H9 (cell line): ENCODE data around the gene PWWP2B. TPM values are rescaled to one million over a fixed set of nuclear protein-coding genes. Genes with fewer than 3 reads are reported as not detected.

Source experiments
- DNase-seq: peaks from one replicate; pipeline ENCODE4 v3.0.0-alpha.2; 2017
- H2AFZ ChIP-seq: one replicate; pipeline ENCODE4 v1.6.1; 2013; ENCODE audit warnings: mild to moderate bottlenecking, low read length, control low read depth, moderate library complexity
- H2AK5ac ChIP-seq: 2 replicates; pipeline ENCODE4 v1.6.1; 2013; ENCODE audit warnings: low read length, control low read depth, mixed read lengths; ENCODE audit not compliant: insufficient read length
- H2BK120ac ChIP-seq: one replicate; pipeline ENCODE4 v1.6.1; 2013; ENCODE audit warnings: low read depth, mild to moderate bottlenecking, low read length, control low read depth, inconsistent platforms; ENCODE audit not compliant: poor library complexity, severe bottlenecking
- H2BK12ac ChIP-seq: 2 replicates; pipeline ENCODE4 v1.6.1; 2013; ENCODE audit warnings: low read length, control low read depth, mixed read lengths, low read depth; ENCODE audit not compliant: insufficient read length
- H2BK15ac ChIP-seq: 2 replicates; pipeline ENCODE4 v1.6.1; 2013; ENCODE audit warnings: low read depth, low read length, control low read depth
- H2BK20ac ChIP-seq: one replicate; pipeline ENCODE4 v1.6.1; 2013; ENCODE audit warnings: low read depth, mild to moderate bottlenecking, low read length, control low read depth, inconsistent platforms; ENCODE audit not compliant: poor library complexity, severe bottlenecking
- H2BK5ac ChIP-seq: 2 replicates; pipeline ENCODE4 v1.6.1; 2013; ENCODE audit warnings: low read length, control low read depth, mixed read lengths; ENCODE audit not compliant: insufficient read length
- H3K14ac ChIP-seq: 2 replicates; pipeline ENCODE4 v1.6.1; 2013; ENCODE audit warnings: low read length, control low read depth; ENCODE audit not compliant: insufficient read depth
- H3K18ac ChIP-seq: 2 replicates; pipeline ENCODE4 v1.6.1; 2013; ENCODE audit warnings: low read depth, mild to moderate bottlenecking, mixed read lengths, low read length, control low read depth; ENCODE audit not compliant: insufficient read length
- H3K23ac ChIP-seq: 2 replicates; pipeline ENCODE4 v1.6.1; 2013; ENCODE audit warnings: low read length, control low read depth, mixed read lengths, low read depth; ENCODE audit not compliant: insufficient read length
- H3K23me2 ChIP-seq: 2 replicates; pipeline ENCODE4 v1.6.1; 2013; ENCODE audit warnings: low read depth, mild to moderate bottlenecking, mixed read lengths, low read length, control low read depth; ENCODE audit not compliant: insufficient read length, poor library complexity, severe bottlenecking
- H3K27ac ChIP-seq: 2 replicates; pipeline ENCODE4 v1.5.1; 2013; ENCODE audit warnings: low read length, control low read depth, mixed read lengths, low read depth; ENCODE audit not compliant: insufficient read length
- H3K27me3 ChIP-seq: 2 replicates; pipeline ENCODE4 v1.6.1; 2013; ENCODE audit warnings: low read length, control low read depth, inconsistent platforms; ENCODE audit not compliant: insufficient read depth
- H3K4ac ChIP-seq: 2 replicates; pipeline ENCODE4 v1.6.1; 2013; ENCODE audit warnings: low read depth, mild to moderate bottlenecking, control low read depth, inconsistent platforms, low read length, moderate library complexity
- H3K4me1 ChIP-seq: 2 replicates; pipeline ENCODE4 v1.6.1; 2013; ENCODE audit warnings: low read length, control low read depth, inconsistent platforms; ENCODE audit not compliant: insufficient read depth
- H3K4me2 ChIP-seq: 2 replicates; pipeline ENCODE4 v1.6.1; 2013; ENCODE audit warnings: low read length, control low read depth, mixed read lengths; ENCODE audit not compliant: insufficient read length, insufficient read depth
- H3K56ac ChIP-seq: 2 replicates; pipeline ENCODE4 v1.6.1; 2013; ENCODE audit warnings: low read depth, mild to moderate bottlenecking, mixed read lengths, low read length, control low read depth; ENCODE audit not compliant: insufficient read length
- H3K79me1 ChIP-seq: 2 replicates; pipeline ENCODE4 v1.6.1; 2013; ENCODE audit warnings: low read depth, mild to moderate bottlenecking, moderate library complexity, low read length, control low read depth, inconsistent platforms; ENCODE audit not compliant: insufficient read depth, poor library complexity, severe bottlenecking
- H3K79me2 ChIP-seq: 2 replicates; pipeline ENCODE4 v1.6.1; 2013; ENCODE audit warnings: low read length, control low read depth, inconsistent platforms; ENCODE audit not compliant: insufficient read depth
- H3K9ac ChIP-seq: 2 replicates; pipeline ENCODE4 v1.6.1; 2013; ENCODE audit warnings: low read length, control low read depth, mixed read lengths; ENCODE audit not compliant: insufficient read length; ENCODE audit errors: extremely low read depth
- H3K9me3 ChIP-seq: one replicate; pipeline ENCODE4 v1.6.1; 2013; ENCODE audit warnings: low read depth, low read length, inconsistent platforms; ENCODE audit not compliant: control insufficient read depth
- H3T11ph ChIP-seq: one replicate; pipeline ENCODE4 v1.6.1; 2013; ENCODE audit warnings: mild to moderate bottlenecking, low read length, control low read depth, inconsistent platforms
- H4K20me1 ChIP-seq: one replicate; pipeline ENCODE4 v1.6.1; 2013; ENCODE audit not compliant: control insufficient read depth, insufficient read length, insufficient read depth
- H4K5ac ChIP-seq: 2 replicates; pipeline ENCODE4 v1.6.1; 2013; ENCODE audit warnings: low read depth, mild to moderate bottlenecking, mixed read lengths, low read length, control low read depth; ENCODE audit not compliant: insufficient read length
- H4K8ac ChIP-seq: replicated peaks from 2 replicates; pipeline ENCODE4 v1.6.1; 2013; ENCODE audit warnings: low read length, control low read depth, mixed read lengths, low read depth; ENCODE audit not compliant: insufficient read length
- H4K91ac ChIP-seq: 2 replicates; pipeline ENCODE4 v1.6.1; 2013; ENCODE audit warnings: low read depth, mild to moderate bottlenecking, moderate library complexity, mixed read lengths, low read length, control low read depth; ENCODE audit not compliant: insufficient read length
- H3K27ac Mint-ChIP-seq, 3 experiments: 2 replicates in 2 of 3; 3 replicates in 1 of 3; pipeline ENCODE4 v1.8.0; 2020 to 2021; ENCODE audit warnings: mixed read lengths in 3 of 3, mild to moderate bottlenecking in 1 of 3, moderate library complexity in 1 of 3
- H3K27me3 Mint-ChIP-seq: 2 replicates; pipeline ENCODE4 v1.8.0; 2021; ENCODE audit warnings: low read depth, mild to moderate bottlenecking, moderate library complexity, mixed read lengths
- H3K36me3 Mint-ChIP-seq, 3 experiments: 2 replicates in 2 of 3; 3 replicates in 1 of 3; pipeline ENCODE4 v1.8.0; 2020 to 2021; ENCODE audit warnings: low read depth in 3 of 3, mixed read lengths in 3 of 3; ENCODE audit not compliant: insufficient read depth in 1 of 3
- H3K4me1 Mint-ChIP-seq, 2 experiments: 2 replicates each; pipeline ENCODE4 v1.8.0; 2020; ENCODE audit warnings: mixed read lengths in 2 of 2
- H3K4me3 Mint-ChIP-seq, 2 experiments: 2 replicates in 1 of 2; 3 replicates in 1 of 2; pipeline ENCODE4 v1.8.0; 2020 to 2021; ENCODE audit warnings: mild to moderate bottlenecking in 2 of 2, mixed read lengths in 2 of 2, moderate library complexity in 1 of 2
- H3K9me3 Mint-ChIP-seq, 2 experiments: 2 replicates in 1 of 2; 3 replicates in 1 of 2; pipeline ENCODE4 v1.8.0; 2020; ENCODE audit warnings: mild to moderate bottlenecking in 2 of 2, mixed read lengths in 2 of 2, moderate library complexity in 1 of 2
- WGBS: extraction: QIAGEN DNeasy Blood & Tissue Kit; methylation state at CpG from one replicate; pipeline ENCODE4 v1.1.7; 2013; ENCODE audit warnings: missing lambda C conversion rate, low lambda C conversion rate, mixed read lengths; ENCODE audit not compliant: insufficient read length; ENCODE audit errors: extremely low coverage; 5-methylcytosine and 5-hydroxymethylcytosine counted together
- total RNA-seq: library from RNA; stranded (reverse); gene quantifications from 2 replicates; pipeline ENCODE4 v1.2.1, GENCODE V29; 2021
- TF ChIP-seq, protein P1 (sequence below): fragments of 200-600 bp; sonication (generic); conservative IDR thresholded peaks from 3 replicates; pipeline ENCODE4 v1.8.0; 2021; ENCODE audit warnings: antibody characterized with exemption, mild to moderate bottlenecking

Gene PWWP2B
- total RNA-seq, 1 experiment from 2014 or later, result 10.0 TPM

GRCh38 chr10:132357286-132358058, 39.5 kb upstream of the PWWP2B start:
- no peak overlapping the region for H3K23ac ChIP-seq
- H3K4me2 ChIP-seq, result no peak overlapping the region
- no peaks in the 10 kb centered on the region for H3K9me3 ChIP-seq
- no peak overlapping the region for H4K8ac ChIP-seq
- Mint-ChIP-seq H3K27ac (no peak overlapping the region), H3K4me1 (peaks cover 2 to 6% of the 10 kb centered on the region in 2 experiments; a peak in 2 of 4 replicates), H3K36me3 (peaks cover 0 to 4% (median 0%) of the 10 kb centered on the region in 3 experiments; a peak in 3 of 7 replicates), H3K9me3 (peaks cover 3 to 7% of the 10 kb centered on the region in 2 experiments; a peak in 4 of 5 replicates), H3K4me3 (no peak overlapping the region), H3K27me3 (peaks cover 3% of the 10 kb centered on the region)
- no peak overlapping the region for H3K56ac ChIP-seq
- H3K14ac ChIP-seq, result no peak overlapping the region
- no peak overlapping the region for H2BK20ac ChIP-seq
- H2BK120ac ChIP-seq, result no peak overlapping the region
- H3K27ac ChIP-seq, result no peak overlapping the region
- H3K4me1 ChIP-seq, result no peaks in the 10 kb centered on the region
- no peak overlapping the region for H3T11ph ChIP-seq
- no peaks in the 10 kb centered on the region for H3K27me3 ChIP-seq
- TF ChIP-seq, protein P1, sequence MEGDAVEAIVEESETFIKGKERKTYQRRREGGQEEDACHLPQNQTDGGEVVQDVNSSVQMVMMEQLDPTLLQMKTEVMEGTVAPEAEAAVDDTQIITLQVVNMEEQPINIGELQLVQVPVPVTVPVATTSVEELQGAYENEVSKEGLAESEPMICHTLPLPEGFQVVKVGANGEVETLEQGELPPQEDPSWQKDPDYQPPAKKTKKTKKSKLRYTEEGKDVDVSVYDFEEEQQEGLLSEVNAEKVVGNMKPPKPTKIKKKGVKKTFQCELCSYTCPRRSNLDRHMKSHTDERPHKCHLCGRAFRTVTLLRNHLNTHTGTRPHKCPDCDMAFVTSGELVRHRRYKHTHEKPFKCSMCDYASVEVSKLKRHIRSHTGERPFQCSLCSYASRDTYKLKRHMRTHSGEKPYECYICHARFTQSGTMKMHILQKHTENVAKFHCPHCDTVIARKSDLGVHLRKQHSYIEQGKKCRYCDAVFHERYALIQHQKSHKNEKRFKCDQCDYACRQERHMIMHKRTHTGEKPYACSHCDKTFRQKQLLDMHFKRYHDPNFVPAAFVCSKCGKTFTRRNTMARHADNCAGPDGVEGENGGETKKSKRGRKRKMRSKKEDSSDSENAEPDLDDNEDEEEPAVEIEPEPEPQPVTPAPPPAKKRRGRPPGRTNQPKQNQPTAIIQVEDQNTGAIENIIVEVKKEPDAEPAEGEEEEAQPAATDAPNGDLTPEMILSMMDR, result no peak
- no peak overlapping the region for H2BK15ac ChIP-seq
- no peak overlapping the region for H3K4ac ChIP-seq
- no peak overlapping the region for H2BK12ac ChIP-seq
- no peak overlapping the region for H2AFZ ChIP-seq
- no peak overlapping the region for H3K18ac ChIP-seq
- H2AK5ac ChIP-seq, result no peak overlapping the region
- no peak overlapping the region for H4K5ac ChIP-seq
- no peaks in the 10 kb centered on the region for H3K23me2 ChIP-seq
- no CpG with 5 or more reads among the region's 15 CpGs for WGBS
- DNase-seq, result no peak
- no peak overlapping the region for H4K91ac ChIP-seq
- no peaks in the 10 kb centered on the region for H3K79me2 ChIP-seq
- H2BK5ac ChIP-seq, result no peak overlapping the region
- H4K20me1 ChIP-seq, result no peaks in the 10 kb centered on the region
- H3K9ac ChIP-seq, result no peak overlapping the region
- H3K79me1 ChIP-seq, result no peaks in the 10 kb centered on the region
